NCI-H2107 treated with DMSO at 0.1 percent for 48 hours (cell line): Measurements from ENCODE around the gene FAM163B.

ENCODE experiments used
- DNase-seq: peaks from one replicate; lab custom pipeline; 2025; ENCODE audit not compliant: unreplicated experiment; lab: John Stamatoyannopoulos, UW

FAM163B gene

DNA sequence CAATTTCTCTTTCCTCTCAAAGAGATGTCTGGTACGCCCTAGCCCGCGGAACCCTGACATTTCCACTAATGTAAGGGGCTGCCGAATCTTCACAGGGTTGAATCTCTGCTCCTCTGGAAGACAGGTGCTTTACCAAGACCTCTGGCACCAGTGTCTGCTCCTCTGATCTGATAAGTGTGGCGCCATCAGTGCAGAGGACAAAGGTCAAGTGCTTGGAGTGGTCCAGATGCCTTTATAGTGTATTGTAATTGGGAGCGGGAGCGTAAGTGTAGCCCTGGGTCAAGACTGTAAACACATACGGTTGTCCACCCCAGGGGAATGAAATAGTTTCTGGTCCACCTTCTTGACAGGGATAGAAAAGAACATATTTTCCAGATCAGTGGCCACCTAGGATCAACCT lies 57.0 kb downstream of the FAM163B start:
- DNase-seq = no peak

- DNase-seq = no peak
Measured at GRCh38 chr9:133551446-133551845, 57.7 kb downstream of the FAM163B start.

GRCh38 chr9:133547116-133547515 lies 62.1 kb downstream of the FAM163B start:
- no peak for DNase-seq

DNA sequence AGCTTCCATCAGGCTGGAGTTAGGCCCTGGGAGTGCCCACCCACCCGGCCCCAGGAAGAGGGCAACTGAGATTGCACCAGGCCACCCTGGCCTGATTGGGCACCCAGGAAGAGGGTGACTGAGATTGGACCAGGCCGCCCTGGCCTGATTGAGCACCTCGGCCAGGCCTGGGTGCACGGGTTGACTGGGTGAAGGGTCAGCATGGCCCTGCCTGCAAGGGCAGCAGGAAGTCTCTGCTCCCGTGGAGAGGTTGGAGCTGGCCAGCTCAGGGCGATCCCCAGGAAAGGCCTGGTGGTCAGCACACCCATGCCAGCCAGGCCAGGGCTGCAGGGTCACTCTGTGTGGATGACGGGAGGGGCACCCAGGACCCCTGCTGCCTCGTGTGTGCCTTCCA lies 62.9 kb downstream of the FAM163B start:
- DNase-seq = no peak

GRCh38 chr9:133545494-133546286 lies 63.5 kb downstream of the FAM163B start:
- DNase-seq = no peak

- DNase-seq = no peak
Measured at GRCh38 chr9:133543772-133544467, 65.3 kb downstream of the FAM163B start.

- no peak for DNase-seq
Measured at GRCh38 chr9:133542002-133542401, 67.2 kb downstream of the FAM163B start.

DNA sequence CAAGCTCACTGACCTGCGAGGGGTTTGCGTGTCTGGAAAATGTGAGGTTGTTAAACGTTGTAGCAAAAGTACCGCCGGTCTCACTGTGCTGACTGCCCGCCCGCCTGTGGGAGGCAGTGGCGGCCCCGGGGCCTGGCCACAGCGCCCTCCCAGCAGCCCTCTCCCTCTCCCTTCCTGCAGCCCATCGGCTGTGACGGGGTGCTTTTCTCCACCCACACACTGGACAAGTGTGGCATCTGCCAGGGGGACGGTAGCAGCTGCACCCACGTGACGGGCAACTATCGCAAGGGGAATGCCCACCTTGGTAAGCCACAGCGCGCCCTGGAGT lies 68.5 kb downstream of the FAM163B start:
- DNase-seq = no peak

DNA sequence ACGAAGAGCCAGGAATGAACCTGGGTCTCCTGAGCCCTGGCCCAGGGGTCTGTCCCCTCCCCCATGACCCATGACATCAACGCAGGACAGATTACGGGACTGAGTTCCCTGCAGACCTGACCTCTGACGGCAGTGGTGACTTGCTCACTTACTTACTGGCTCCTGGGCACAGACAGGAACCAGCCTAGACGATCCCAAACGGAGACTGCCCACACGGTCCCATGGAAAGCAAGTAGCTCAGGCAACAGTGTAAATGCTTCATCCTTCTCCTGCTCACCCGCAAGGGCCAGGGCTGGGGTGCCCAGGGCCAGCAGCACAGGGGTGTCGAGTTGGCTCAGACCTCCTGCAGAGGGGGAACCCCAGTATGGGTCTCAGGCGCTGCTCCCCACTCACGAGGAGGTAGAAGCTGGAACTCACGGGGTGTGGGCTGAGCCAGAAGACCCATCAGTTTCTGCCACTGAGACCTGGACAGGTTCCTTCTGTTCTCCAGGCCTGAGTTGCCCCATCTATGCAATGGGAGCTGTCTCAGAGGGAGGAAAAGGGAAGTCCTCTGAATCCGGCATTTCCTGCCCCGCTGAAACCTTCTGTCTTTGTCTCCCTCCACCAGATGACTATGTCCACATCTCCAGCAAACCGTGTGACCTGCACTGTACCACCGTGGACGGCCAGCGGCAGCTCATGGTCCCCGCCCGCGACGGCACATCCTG lies 69.0 kb downstream of the FAM163B start:
- no peak for DNase-seq

DNA sequence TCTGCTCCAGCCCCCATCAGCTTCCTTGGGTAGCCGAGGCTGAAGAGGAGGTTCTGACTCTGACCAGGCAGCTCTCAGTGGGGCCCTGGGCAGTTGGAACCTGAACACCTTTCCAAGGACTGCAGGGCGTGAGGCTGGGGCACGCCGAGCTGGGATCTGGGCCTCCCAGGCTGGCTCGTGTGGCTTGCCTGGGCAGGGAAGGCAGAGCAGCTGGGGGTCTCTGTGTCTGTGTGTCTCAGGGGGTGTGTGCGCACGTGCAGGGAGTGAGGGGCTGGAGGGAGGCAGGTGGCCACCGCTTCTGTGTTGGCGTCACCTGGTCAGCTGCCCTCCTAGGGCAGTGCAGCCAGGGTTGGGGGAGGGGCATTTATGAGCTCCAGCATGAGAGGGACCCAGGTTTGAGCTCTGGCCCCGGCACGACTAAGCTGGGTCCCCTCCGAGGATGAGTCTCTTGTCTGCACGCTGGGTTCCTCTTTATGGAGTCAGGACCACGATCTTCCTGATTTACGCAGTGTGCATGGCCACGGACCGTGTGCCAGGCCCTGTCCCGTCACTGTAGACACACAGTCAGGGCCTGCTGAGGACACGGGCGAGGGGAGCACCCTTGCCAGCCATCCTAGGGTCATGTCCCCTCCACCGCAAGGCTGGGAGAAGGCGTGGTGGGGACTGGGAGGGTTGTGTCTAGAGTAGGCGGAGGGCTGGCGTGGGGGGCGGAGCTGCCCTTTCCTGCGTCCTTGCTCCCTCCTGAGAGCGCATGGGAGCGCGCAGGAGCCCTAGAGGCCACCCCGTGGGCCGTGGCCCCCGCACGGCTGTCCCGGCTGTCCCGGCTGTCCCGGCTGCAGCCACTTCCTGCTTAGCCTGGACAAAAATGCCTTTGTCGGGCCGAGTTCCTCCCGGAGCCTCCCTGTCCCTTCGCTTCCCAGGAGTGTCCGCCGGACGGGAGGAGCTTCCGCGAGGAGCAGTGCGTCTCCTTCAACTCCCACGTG lies 70.0 kb downstream of the FAM163B start:
- DNase-seq = no peak

DNA sequence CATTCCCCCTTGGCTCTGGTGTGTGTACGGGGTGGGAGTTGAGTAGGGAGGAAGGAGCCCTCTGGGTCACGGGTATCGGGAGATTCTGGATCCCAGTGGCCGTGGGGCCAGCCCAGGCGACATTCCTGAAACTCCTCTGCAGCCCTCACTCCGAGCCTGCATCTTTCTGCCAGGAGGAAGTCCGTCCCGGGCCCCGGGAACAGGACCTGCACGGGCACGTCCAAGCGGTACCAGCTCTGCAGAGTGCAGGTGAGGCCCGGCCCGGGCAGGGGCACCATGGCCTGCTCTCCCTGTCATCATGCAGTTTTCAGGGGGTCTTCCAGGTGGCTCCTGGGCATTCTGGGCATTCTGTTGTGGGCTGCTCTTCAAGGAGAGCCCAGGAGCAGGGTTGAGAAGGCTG lies 71.0 kb downstream of the FAM163B start:
- DNase-seq = no peak

- no peak for DNase-seq
Measured at GRCh38 chr9:133537257-133537656, 71.9 kb downstream of the FAM163B start.

- no peak for DNase-seq
Measured at GRCh38 chr9:133536536-133536935, 72.7 kb downstream of the FAM163B start.

GRCh38 chr9:133536080-133536479 lies 73.1 kb downstream of the FAM163B start:
- DNase-seq = no peak

- DNase-seq = no peak
Measured at GRCh38 chr9:133535306-133535877, 73.8 kb downstream of the FAM163B start.

DNA sequence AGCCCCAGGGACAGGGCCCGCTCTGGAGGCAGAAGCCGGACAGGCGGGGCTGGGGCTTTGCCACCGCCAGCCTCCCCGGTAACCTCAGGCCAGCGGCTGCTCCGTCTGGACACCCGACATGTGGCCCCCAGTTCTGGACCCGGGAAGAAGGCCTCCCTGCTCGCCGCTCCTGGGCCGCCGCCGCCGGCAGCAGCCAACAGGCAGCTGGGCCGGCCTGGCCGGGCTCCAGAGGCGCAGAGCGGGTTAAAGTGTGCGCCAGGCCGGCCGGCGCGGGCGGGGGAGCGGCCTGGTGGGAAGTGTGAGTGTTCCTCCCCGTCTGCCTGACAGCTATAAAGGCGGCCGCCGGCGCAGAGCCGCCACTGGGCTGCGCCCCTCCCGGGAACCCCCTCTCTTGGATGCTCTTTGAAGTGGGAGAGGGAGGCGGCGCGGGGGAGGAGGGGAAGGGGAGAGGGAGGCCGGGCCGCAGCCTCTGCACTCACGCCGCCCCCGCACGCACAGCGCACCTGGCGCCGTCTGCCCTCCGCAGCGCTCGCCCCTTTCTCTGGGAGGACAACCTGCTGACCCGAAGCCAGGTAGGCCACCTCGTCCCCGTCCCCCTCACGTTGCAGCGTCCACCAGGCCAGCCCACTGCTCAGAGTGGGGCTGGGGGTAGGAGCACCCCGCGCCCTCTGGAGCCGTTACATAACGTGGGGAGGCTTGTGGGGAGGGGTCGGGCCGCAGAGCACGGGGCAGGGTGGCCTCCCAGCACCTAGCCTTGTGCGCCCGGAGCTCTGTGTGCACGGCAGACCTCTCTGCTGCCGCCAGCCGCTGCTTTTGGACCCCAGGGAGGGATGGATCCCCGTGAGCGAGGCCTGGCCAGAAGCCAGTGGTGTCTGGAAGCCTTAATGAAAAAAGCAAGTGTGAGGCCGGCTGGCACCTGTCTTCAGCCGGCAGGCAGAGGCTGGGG lies 74.6 kb downstream of the FAM163B start, which contains the start of gene ADAMTSL2:
Gene ADAMTSL2 (plus strand): TSS at position 359 of the 946 bp plus-strand sequence. CDS start 2,009 bp downstream, outside the sequence.
- peak; percentile 79 for DNase-seq

- DNase-seq = no peak
Measured at GRCh38 chr9:133533857-133534256, 75.3 kb downstream of the FAM163B start.

DNA sequence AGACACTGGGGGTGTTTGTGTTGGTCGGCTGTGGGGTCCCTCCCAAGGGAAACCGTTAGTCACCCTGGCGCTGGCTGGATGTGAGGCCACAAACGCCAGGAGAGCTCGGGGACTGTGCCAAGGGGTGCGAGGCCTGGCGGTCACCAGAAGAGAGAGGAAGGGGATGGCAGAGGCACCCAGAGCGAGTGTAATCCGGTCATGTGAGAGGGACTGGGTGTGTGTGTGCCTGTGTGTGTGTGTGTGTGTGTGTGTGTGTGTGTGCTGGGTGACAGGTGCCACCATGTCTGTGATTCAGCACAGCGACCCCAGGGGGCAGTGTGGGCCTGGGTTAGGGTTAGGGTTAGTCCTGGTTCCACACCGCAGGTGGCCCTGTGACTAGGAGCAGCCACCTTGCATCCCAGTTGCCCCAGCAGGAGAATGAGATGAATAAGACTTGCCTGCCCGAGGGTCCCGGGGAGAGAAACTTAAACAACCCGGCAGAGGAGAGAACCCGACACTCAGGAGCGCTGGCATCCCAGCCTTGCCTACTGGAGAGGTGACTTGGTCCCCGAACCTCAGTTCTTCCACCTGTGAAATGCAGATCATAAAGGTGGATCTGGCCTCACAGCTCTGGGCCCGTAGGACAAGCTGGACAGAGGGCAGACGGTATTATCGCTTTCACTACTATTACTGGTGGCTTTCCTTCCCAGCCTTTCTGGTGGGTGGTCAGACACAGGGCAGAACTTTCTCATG lies 76.1 kb downstream of the FAM163B start:
- peak; percentile 33 for DNase-seq

DNA sequence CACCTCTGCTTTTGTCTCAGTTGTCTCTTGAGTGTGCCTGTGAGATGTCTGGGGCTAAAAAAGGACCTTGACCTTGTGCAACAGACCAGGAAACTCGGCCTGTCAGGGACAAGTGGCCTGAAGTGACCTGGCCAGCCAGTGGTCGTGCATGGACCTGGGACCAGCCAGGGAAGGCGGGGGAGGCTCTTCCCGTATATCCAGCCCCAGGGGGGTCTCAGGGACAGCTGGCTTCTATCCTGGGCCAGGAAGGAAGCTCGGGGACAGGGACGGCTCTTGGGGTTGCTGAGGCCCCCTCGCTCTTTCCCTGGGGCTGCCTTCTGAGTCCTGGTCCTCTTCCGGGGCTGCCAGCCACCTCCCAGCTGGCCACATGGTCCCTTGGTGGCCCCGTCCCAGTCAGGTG lies 77.9 kb downstream of the FAM163B start:
- DNase-seq = no peak
